ENCODE data around the gene GPR158. TPM values are rescaled to one million over a fixed set of nuclear protein-coding genes. Genes with fewer than 3 reads are reported as not detected.

GPR158 gene
- total and polyA plus RNA-seq, 2 of the 8 experiments (the other 6 are each of a cell fraction or from before 2014, with no cell fraction given) = 0.14 to 0.78 TPM

GRCh38 chr10:25453619-25454018 lies 278.8 kb downstream of the GPR158 start:
- H3K36me3 ChIP-seq (ENCODE audit: control insufficient read depth in 2 of 4, insufficient read depth in 4 of 4, low read length in 3 of 4) = no peaks in the 10 kb centered on the region
- no peak for FAIRE-seq

More at GRCh38 chr10:25453619-25454018, 278.8 kb downstream of the GPR158 start:
- Histone ChIP-seq H3K4me1 (replicated peaks in 1 of 4; ENCODE audit: control insufficient read depth in 3 of 4, insufficient read depth in 4 of 4, low read length in 3 of 4) (peaks cover 0 to 12% (median 3%) of the 10 kb centered on the region in 4 experiments; a peak in 2 of 7 replicates), H2BK15ac (ENCODE audit: low read length) (no peak overlapping the region), H3K27me3 (replicated peaks in 1 of 4; ENCODE audit: control insufficient read depth in 3 of 4, extremely low read depth in 1 of 4, insufficient read depth in 3 of 4, low read length in 3 of 4) (no peaks in the 10 kb centered on the region), H3K14ac (ENCODE audit: insufficient read length) (no peak overlapping the region), H3K27ac (ENCODE audit: low read depth, low read length) (no peak overlapping the region), H3K4ac (replicated peaks; ENCODE audit: insufficient read length, low read depth, low read length) (no peak overlapping the region), H3K9ac (replicated peaks in 1 of 4; ENCODE audit: extremely low read depth in 1 of 4, low read depth in 3 of 4, low read length in 3 of 4) (no peak overlapping the region), H2BK20ac (ENCODE audit: low read length) (no peak overlapping the region), H3K18ac (ENCODE audit: extremely low read depth, low read length) (no peak overlapping the region), H2BK12ac (ENCODE audit: low read depth, low read length) (no peak overlapping the region), H4K91ac (replicated peaks; ENCODE audit: insufficient read length, low read length) (no peak overlapping the region), H4K20me1 (replicated peaks in 1 of 2; ENCODE audit: control insufficient read depth in 1 of 2, insufficient read depth in 2 of 2, low read length in 2 of 2) (no peaks in the 10 kb centered on the region), H3K4me2 (ENCODE audit: insufficient read depth in 1 of 2, low read depth in 2 of 2, low read length in 2 of 2) (no peak overlapping the region), H3K56ac (replicated peaks; ENCODE audit: insufficient read length, low read depth, low read length) (no peak overlapping the region), H3K9me3 (ENCODE audit: insufficient read depth in 2 of 2, low read depth in 1 of 2, low read length in 1 of 2) (peaks cover 3 to 4% of the 10 kb centered on the region in 2 experiments; a peak in 2 of 4 replicates), H4K8ac (ENCODE audit: extremely low read depth, insufficient read depth, low read length) (no peak overlapping the region), H3K23me2 (ENCODE audit: low read depth, low read length) (no peaks in the 10 kb centered on the region), H2BK120ac (replicated peaks; ENCODE audit: low read depth, low read length) (no peak overlapping the region), H3K4me3 (ENCODE audit: extremely low read depth in 1 of 4, insufficient read depth in 2 of 4, low read depth in 3 of 4, low read length in 4 of 4) (no peak overlapping the region), H2AFZ (ENCODE audit: low read length) (no peak overlapping the region), H2BK5ac (ENCODE audit: low read depth, low read length) (no peak overlapping the region), H3K79me1 (ENCODE audit: low read depth, low read length) (no peaks in the 10 kb centered on the region), H3K79me2 (ENCODE audit: control insufficient read depth in 1 of 2, insufficient read depth in 2 of 2, low read length in 2 of 2) (no peaks in the 10 kb centered on the region), H2AK5ac (ENCODE audit: low read depth, low read length) (no peak overlapping the region), H3K23ac (ENCODE audit: insufficient read length) (no peak overlapping the region), H4K5ac (ENCODE audit: insufficient read length, low read depth, low read length) (no peak overlapping the region)
- CTCF ChIA-PET (ENCODE audit: partially characterized antibody) = no interaction called here
- DNase-seq (ENCODE audit: low read depth in 1 of 2, low spot score in 2 of 2) = no peak
- 92% methylated on average over 1 of the region's 1 CpG; no CpG with 5 or more reads in 1 of the 2 experiments for WGBS, 2 experiments (ENCODE audit: extremely low coverage in 1 of 2, insufficient coverage in 1 of 2, insufficient read length in 1 of 2, insufficient replicate concordance in 2 of 2, low coverage in 1 of 2, low lambda C conversion rate in 2 of 2, missing lambda C conversion rate in 1 of 2)
- POLR2A ChIA-PET (ENCODE audit: partially characterized antibody) = no interaction called here
- TF ChIP-seq SAP30 (IDR thresholded peaks at IDR 0.05; ENCODE audit: insufficient read depth, insufficient replicate concordance, low read length) (no peak), CBX8 (IDR thresholded peaks at IDR 0.05; ENCODE audit: borderline replicate concordance, low read depth, low read length) (no peak), SRF (IDR thresholded peaks at IDR 0.05; ENCODE audit: low read depth, low read length) (no peak), KDM1A (IDR thresholded peaks at IDR 0.05; ENCODE audit: borderline replicate concordance, low read length) (peak; percentile 80)
- TF ChIP-seq, protein P1, sequence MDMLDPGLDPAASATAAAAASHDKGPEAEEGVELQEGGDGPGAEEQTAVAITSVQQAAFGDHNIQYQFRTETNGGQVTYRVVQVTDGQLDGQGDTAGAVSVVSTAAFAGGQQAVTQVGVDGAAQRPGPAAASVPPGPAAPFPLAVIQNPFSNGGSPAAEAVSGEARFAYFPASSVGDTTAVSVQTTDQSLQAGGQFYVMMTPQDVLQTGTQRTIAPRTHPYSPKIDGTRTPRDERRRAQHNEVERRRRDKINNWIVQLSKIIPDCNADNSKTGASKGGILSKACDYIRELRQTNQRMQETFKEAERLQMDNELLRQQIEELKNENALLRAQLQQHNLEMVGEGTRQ (IDR thresholded peaks at IDR 0.05; ENCODE audit: low read length) = no peak
